Panc1 (cell line): ENCODE data around the gene REC114.

Source experiments
- CTCF ChIP-seq: fragments of 450-650 bp; IDR thresholded peaks from 2 replicates; pipeline ENCODE4 v1.5.1; 2017; ENCODE audit warnings: mild to moderate bottlenecking
- POLR2AphosphoS5 ChIP-seq: IDR thresholded peaks from 2 replicates; pipeline ENCODE4 v1.6.1; 2012; ENCODE audit warnings: mild to moderate bottlenecking, low read depth, low read length, moderate library complexity
- REST ChIP-seq, 2 experiments: IDR thresholded peaks; 2 replicates each; pipeline ENCODE4 v1.6.1; 2011 to 2012; ENCODE audit warnings: low read depth in 2 of 2, control low read depth in 1 of 2, low read length in 1 of 2, mild to moderate bottlenecking in 1 of 2, moderate library complexity in 1 of 2; ENCODE audit not compliant: insufficient read depth in 1 of 2
- SIN3A ChIP-seq: IDR thresholded peaks from 2 replicates; pipeline ENCODE4 v1.6.1; 2012; ENCODE audit warnings: low read depth, mild to moderate bottlenecking, low read length, moderate library complexity, borderline replicate concordance; ENCODE audit not compliant: insufficient read depth

- no peak for TF ChIP-seq POLR2AphosphoS5
- no peak for TF ChIP-seq CTCF
- no peak for TF ChIP-seq SIN3A
- TF ChIP-seq REST (IDR thresholded peaks at IDR 0.05; ENCODE audit: insufficient read depth in 1 of 2, low read depth in 2 of 2, low read length in 1 of 2): no peak
Measured at GRCh38 chr15:73515527-73515926, 72.6 kb downstream of the REC114 start.
